GM15510 (cell line): ENCODE measurements around the gene DEUP1.

ENCODE experiments used
- POLR2A ChIP-seq: IDR thresholded peaks from 3 replicates; pipeline ENCODE4 v1.6.1; 2011; ENCODE audit warnings: borderline replicate concordance; ENCODE audit not compliant: insufficient read length; ENCODE audit errors: extremely low read depth

Gene DEUP1

DNA sequence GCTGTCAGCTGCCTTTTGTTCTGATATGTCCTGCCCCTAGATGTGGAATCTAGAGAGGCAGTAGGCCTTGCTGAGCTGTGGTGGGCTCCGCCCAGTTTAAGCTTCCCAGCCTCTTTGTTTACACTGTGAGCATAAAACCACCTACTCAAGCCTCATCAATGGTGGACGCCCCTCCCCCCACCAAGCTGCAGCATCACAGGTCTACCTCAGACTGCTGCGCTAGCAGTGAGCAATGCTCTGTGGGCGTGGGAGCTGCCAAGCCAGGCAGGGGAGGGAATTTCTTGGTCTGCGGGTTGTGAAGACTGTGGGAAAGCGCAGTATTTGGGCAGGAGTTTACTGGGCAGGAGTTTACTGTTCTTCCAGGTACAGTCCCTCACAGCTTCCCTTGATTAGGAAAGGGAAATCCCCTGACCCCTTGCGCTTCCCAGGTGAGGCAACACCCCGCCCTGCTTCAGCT is 114.1 kb downstream of the DEUP1 start:
- TF ChIP-seq POLR2A = no peak

DNA sequence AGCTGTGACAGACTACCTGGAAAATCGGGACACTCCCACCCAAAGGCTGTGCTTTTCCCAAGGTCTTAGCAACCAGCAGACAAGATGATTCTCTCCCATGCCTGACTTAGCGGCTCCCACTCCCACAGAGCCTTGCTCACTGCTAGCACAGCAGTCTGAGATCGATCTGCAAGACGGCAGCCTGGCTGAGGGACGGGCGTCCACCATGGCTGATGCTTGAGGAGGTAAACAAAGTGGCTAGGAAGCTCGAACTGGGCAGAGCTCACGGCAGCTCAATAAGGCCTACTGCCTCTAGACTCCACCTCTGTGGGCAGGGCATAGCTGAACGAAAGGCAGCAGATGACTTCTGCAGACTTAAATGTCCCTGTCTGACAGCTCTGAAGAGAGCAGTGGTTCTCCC is 127.7 kb downstream of the DEUP1 start:
- no peak for TF ChIP-seq POLR2A

DNA sequence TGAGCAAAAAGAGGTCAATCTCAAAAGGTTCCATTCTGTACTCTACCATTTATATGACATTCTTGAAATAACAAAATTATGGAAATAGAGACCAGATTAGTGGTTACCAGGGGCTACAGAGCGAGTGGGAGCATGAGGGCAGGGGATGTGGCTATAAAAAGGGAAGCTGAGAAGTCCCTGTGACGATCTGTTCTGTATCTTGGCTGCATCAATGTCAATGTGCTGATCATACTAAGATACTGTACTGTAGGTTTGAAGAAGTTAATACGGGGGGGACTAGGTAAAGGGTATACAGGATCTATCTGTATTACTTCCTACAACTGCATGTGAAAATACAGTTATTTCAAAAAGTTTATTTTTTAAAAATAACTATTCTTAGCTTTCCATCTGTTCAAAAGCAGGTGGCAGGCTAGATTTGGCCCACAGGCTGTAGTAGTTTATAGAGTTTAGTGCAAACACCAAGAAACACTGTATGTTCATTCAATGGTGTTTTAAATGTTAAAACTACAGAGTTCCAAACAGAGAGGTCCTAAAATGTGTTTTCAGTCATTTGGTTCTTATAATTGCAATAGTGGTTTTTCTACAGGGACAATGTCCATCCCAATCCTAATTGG is 134.5 kb downstream of the DEUP1 start:
- TF ChIP-seq POLR2A = no peak

DNA sequence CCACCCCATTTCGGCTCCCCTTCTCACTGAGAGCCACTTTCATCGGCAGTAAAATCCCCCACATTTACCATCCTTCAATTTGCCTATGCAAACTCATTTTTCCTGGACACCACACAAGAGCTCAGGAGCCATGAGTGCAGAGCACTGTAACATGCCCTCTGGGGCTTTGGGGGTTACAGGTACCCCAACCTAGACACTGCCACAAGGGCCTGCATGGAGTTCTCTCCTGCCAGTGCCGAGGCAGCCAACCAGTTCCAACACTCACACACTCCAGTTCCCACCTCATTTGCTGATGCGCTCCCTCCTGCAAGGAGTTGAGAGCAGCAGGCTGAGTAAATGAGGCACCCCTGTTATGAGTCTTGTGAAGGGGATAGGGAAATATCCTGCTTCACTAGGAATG is 136.5 kb downstream of the DEUP1 start:
- TF ChIP-seq POLR2A = no peak

DNA sequence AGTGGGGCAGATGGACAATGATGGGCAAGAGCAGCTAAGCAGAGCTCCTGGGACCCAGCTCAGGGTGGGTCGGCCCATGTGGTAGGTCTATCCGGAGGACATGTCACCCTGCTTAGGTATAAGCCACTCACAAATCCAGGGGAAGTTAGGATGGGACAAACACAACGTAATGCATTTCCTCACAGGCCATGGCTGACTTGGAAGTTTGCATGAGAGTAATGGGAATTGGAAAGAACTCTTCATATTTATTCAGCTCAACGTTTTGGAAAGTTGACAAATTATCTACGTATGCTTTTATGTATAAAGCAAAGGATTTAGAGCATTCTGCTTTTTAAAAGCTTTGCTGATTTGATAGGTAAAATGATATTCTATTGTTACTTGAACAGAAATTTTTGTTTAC is 137.7 kb downstream of the DEUP1 start:
- TF ChIP-seq POLR2A = no peak

DNA sequence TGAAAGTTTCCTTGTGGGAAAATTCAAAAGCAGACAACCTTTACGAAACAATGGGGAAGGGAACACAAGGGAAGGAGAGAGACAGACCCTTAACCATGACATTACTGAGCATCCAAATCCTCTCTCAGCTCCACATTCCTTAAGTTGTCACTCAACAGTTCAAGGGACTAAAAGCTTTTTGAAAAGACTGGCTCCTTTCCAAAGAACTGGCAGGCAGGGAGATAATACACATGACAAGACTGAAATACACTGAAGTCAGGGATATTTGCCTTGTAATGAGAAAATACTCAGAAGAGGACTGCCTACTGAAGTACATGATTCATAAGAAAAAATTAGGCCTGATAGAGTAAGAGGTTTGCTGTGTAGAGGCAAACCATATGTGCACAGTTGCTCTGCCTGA is 143.6 kb downstream of the DEUP1 start:
- TF ChIP-seq POLR2A = no peak

DNA sequence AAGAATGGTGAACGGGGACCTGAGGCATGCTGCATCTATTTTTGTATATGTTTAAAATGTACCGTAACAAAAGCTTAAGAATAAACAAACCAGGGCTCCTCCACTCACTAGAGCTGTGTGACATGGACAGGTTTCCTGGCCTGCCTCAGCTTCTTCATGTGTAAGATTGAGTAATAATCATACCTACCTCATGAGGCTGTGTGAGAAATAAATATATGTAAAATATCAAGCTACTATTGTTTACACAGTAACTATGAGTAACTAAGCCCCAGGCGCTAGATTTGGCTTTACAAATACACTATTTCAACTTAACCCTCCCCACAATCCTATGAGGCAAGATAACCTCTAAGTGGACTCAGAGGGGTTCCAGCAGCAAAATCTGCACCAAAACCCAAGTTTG is 146.3 kb downstream of the DEUP1 start:
- no peak for TF ChIP-seq POLR2A

DNA sequence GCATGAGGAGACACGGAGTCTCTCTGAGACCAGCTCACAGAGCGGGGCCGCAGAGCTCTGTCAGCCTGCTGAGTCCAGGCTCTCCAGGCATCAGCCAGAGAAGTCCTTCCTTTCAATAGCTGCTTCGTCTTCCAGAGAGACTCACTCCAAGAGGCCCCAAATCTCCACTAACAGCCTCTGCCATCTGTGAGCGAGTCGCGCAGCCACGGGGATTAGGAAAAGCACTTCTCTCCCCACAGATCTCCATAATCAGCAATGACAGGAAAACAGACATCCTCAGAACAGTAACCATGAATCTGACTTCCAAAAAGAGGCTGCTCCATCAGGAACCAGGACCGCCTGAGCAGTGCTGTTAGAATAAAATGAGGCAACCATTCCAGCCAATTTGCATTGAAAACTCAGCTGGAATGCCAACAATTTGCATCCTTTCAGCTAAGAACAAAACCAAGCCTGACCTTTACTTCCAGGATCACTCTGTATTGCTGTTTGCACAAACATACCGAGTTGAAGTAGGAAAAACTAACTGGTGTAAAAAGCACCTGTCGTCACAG is 147.2 kb downstream of the DEUP1 start:
- TF ChIP-seq POLR2A = no peak

DNA sequence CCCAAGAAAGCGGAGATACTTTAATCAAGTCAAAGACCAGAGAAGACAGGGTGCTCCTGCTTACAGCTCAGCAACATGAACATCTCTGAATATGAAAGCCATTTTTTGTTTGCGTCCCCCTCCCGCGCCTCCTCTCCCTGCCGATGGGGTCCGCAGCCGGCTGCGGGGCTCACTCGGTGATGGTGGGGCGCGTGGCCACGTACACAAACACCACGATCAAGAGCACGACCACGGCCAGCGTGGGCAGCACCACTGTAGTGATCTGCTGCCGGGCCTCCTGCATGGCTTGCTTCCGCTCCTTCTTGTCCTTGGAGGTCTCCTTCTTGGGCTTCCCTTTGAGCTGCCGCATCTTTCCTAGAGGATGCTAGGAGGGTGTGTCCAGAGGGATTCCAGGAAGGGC is 148.3 kb downstream of the DEUP1 start:
- no peak for TF ChIP-seq POLR2A

DNA sequence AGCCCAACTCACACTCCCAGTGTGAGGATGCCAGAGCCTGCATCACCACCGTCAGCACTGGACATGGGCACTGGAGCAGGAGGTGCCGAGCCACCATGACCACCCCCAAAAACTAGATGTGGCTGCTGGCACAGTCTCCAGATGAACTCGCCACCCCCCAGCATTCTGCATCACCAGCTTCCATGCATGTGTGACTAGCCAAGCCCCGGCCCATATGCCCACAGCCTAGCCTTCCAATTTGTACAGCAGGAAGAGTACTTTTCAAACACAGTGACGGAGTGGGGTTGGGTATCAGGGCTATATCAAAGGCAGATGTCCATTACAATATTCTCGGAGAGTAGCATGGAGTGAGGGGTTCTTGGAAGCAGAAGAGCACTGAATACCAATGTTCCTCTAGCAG is 149.7 kb downstream of the DEUP1 start:
- no peak for TF ChIP-seq POLR2A

DNA sequence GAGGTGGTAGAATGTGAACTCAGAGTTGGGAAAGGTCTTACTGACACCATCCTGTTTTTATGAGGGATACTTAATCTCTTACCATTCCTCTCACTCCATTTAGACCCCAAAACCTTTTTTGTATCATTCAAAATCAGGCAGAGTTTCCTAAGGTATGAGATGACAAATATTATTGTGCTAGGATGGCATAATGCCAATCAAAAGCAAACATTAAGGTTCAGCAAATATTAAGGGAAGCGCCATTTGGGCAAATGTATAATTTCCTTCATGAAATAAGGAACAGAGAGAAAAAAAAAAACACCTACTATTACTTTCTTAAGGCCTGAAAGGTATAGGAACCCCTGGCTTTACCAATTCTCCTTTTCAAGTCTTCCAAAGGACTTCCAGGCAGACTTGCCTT is 150.2 kb downstream of the DEUP1 start:
- no peak for TF ChIP-seq POLR2A

DNA sequence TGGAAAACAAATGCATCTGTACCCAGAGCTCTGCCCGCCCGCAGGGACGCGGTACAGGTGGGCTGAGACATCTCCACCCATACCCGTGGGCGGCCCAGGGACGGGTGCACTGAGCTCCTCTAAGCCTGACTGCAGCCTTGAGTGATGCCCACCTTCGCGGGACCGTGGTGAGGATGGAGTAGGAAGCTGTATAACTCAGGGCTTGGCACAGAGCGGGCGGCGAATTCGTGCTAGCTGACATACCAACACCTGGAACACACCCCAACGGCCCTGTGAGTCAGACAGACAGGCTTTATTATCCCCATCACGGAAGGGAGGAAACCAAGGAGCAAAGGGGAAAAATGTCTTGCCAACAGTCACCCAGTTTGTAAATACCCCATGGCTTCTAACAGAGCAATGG is 150.7 kb downstream of the DEUP1 start:
- TF ChIP-seq POLR2A = no peak

DNA sequence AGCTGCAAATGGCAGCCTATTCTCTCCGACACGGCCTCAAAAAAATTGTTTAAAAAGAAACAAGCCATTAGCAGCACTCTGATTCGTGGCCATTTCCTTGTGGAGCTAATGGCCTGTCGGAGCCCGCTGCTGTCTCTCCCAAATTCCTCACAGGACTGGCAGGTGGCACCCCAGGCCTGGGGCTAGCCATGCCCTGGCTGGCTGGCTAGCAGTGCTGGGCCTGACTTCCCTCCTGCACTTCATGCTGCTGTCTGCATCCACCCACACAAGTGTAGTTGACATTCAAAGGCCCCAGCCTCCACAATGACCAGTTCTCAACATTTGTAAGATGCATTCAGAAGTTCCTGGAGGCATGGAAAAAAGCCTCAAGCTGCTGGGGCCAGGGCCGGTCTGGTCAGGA is 151.2 kb downstream of the DEUP1 start:
- TF ChIP-seq POLR2A = no peak

DNA sequence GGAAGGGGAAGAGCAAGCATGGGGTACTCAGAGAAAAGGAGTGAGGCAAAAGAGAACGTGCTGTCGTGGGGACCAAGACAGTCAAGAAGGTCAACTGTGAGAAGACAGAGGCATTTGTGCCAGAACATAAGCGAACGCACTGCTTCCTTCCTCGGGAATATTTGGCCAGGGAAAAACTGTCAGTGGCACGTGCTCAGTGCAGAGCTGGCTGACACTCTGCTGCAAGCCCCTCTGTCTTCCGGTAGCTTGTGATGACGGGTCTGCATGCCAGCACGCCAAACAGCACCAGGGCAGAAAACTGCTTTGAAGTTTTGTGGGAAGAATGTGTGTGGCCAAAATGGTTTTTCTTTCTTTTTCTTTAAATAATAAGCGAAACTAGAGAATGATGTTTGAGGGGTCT is 152.0 kb downstream of the DEUP1 start:
- TF ChIP-seq POLR2A = no peak

DNA sequence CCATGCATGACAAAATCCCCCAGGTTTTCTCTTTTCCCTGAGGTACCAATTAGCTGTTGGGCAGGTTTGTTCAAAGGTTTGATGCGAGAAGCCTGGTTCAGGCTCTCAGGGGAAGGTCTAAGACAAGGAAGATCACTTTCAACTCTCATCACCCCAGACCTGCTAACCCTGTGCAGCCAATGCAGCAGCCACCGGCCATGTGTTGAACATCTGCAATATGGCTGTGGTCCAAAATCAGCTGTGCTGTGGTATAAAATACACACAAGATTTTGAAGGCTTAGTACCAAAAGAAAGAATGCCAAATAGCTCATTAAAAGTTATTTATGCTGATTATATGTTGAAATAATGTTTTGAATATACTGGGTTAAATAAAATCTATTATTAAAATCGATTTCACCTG is 154.2 kb downstream of the DEUP1 start:
- no peak for TF ChIP-seq POLR2A

DNA sequence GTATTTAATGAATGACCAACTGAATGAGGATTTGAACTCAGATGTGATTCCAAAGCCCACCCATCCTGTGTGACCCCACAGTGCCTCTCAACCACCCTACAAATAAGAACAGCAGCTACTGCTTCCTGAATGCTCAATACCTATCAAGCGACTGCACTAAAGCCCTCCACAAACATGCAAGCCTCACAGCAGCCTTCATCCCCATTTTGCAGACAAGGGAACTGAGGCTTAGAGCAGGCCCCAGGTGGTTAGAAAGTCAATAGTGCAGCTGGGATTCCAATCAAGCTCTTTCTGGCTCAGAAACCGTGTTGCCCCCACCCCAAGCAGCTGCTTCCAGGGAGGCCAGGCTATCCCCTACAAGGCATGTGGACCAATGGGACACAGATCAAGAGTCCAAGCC is 155.4 kb downstream of the DEUP1 start:
- TF ChIP-seq POLR2A = no peak

DNA sequence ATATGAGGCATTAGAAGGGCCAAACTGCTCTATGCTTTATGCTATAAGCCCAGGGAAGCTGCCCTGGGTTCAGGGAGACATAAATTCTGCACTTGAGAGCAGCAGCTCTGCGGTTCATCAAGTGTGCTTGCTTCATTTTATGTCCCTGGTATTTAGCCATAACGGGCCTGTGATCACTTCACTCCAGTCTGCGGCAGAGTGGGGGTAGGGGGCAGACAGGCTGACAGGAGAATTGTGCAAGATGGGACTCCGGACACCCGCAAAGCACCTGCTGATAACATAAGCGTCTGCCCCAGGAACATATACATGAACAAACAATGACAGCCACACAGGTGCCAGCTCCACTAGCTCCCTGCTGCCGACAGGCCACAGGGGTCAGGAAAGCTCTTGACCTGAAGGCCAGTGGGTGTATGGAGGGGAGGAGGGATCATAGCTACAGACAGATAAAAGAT is 156.5 kb downstream of the DEUP1 start:
- TF ChIP-seq POLR2A = no peak
